ENCODE measurements around the gene DTX3. TPM values are rescaled to one million over a fixed set of nuclear protein-coding genes. Genes with fewer than 3 reads are reported as not detected.

DTX3 gene
- 16.1 to 21.0 TPM (median 17.8 TPM) in 5 replicates for total RNA-seq (2022; extraction: Qiagen RNA extraction)

GRCh38 chr12:57604454-57604991 is at the start of gene DTX3:
Gene DTX3 (plus strand): TSS chr12:57604824. CDS start chr12:57606518, 1,694 bp downstream.

GRCh38 chr12:57590864-57591781 is 13.5 kb upstream of the DTX3 start, which contains the start of gene PIP4K2C:
Gene PIP4K2C (plus strand): TSS chr12:57591192. CDS start chr12:57591290, 98 bp downstream.

GRCh38 chr12:57611108-57611826 is 6.6 kb downstream of the DTX3 start, which contains the start of gene ARHGEF25:
Gene ARHGEF25 (plus strand): TSS chr12:57611435. CDS start chr12:57611895, 460 bp downstream.

GRCh38 chr12:57632958-57633840 is 28.6 kb downstream of the DTX3 start, which contains the start of gene B4GALNT1:
Gene B4GALNT1 (minus strand): TSS chr12:57633201. CDS start chr12:57632132, 1,069 bp downstream.

Other genes with a start within 250 kb of the DTX3 start
- gene R3HDM2, start 173.8 kb upstream of the DTX3 start, total RNA-seq (2022; extraction: Qiagen RNA extraction): 7.2 to 8.8 TPM (median 7.9 TPM) in 5 replicates
- gene INHBC, start 170.0 kb upstream of the DTX3 start, total RNA-seq (2022; extraction: Qiagen RNA extraction): not detected in 5 replicates
- 0.05 to 0.09 TPM in 2 of 5 replicates, not detected in the others for gene INHBE, start 149.5 kb upstream of the DTX3 start, total RNA-seq (2022; extraction: Qiagen RNA extraction)
- 5.7 to 7.0 TPM (median 6.5 TPM) in 5 replicates for gene GLI1, start 145.0 kb upstream of the DTX3 start, total RNA-seq (2022; extraction: Qiagen RNA extraction)
- gene ARHGAP9, start 125.0 kb upstream of the DTX3 start, total RNA-seq (2022; extraction: Qiagen RNA extraction): 0.19 to 0.83 TPM (median 0.35 TPM) in 5 replicates
- 137 to 249 TPM (median 138 TPM) in 5 replicates for gene MARS1, start 116.8 kb upstream of the DTX3 start, total RNA-seq (2022; extraction: Qiagen RNA extraction)
- 27.8 to 30.1 TPM (median 28.8 TPM) in 5 replicates for gene DDIT3, start 84.3 kb upstream of the DTX3 start, total RNA-seq (2022; extraction: Qiagen RNA extraction)
- 19.4 to 27.6 TPM (median 26.6 TPM) in 5 replicates for gene MBD6, start 82.0 kb upstream of the DTX3 start, total RNA-seq (2022; extraction: Qiagen RNA extraction)
- 117 to 160 TPM (median 118 TPM) in 5 replicates for gene DCTN2, start 57.6 kb upstream of the DTX3 start, total RNA-seq (2022; extraction: Qiagen RNA extraction)
- 0.13 to 0.29 TPM (median 0.20 TPM) in 5 replicates for gene KIF5A, start 54.8 kb upstream of the DTX3 start, total RNA-seq (2022; extraction: Qiagen RNA extraction)
- 38.3 to 48.9 TPM (median 42.1 TPM) in 5 replicates for gene PIP4K2C, start 13.6 kb upstream of the DTX3 start, total RNA-seq (2022; extraction: Qiagen RNA extraction)
- gene ARHGEF25, start 6.6 kb downstream of the DTX3 start, total RNA-seq (2022; extraction: Qiagen RNA extraction): 4.4 to 5.9 TPM (median 5.3 TPM) in 5 replicates
- gene B4GALNT1, start 28.4 kb downstream of the DTX3 start, total RNA-seq (2022; extraction: Qiagen RNA extraction): 30.6 to 47.9 TPM (median 44.0 TPM) in 5 replicates
- gene OS9, start 89.3 kb downstream of the DTX3 start, total RNA-seq (2022; extraction: Qiagen RNA extraction): 113 to 119 TPM (median 115 TPM) in 5 replicates
- 0.08 to 0.23 TPM (median 0.14 TPM) in 5 replicates for gene AGAP2, start 133.9 kb downstream of the DTX3 start, total RNA-seq (2022; extraction: Qiagen RNA extraction)
- gene TSPAN31, start 140.2 kb downstream of the DTX3 start, total RNA-seq (2022; extraction: Qiagen RNA extraction): 15.2 to 21.0 TPM (median 16.4 TPM) in 5 replicates
- gene CDK4, start 147.5 kb downstream of the DTX3 start, total RNA-seq (2022; extraction: Qiagen RNA extraction): 237 to 273 TPM (median 248 TPM) in 5 replicates
- gene MARCHF9, start 150.3 kb downstream of the DTX3 start, total RNA-seq (2022; extraction: Qiagen RNA extraction): 6.9 to 8.7 TPM (median 7.3 TPM) in 5 replicates
- 1.5 to 2.8 TPM (median 1.7 TPM) in 5 replicates for gene CYP27B1, start 162.3 kb downstream of the DTX3 start, total RNA-seq (2022; extraction: Qiagen RNA extraction)
- gene METTL1, start 167.3 kb downstream of the DTX3 start, total RNA-seq (2022; extraction: Qiagen RNA extraction): 47.6 to 55.6 TPM (median 52.6 TPM) in 5 replicates
- gene EEF1AKMT3, start 167.8 kb downstream of the DTX3 start, total RNA-seq (2022; extraction: Qiagen RNA extraction): 4.8 to 5.7 TPM (median 5.6 TPM) in 5 replicates
- 66.3 to 77.2 TPM (median 75.5 TPM) in 5 replicates for gene TSFM, start 178.0 kb downstream of the DTX3 start, total RNA-seq (2022; extraction: Qiagen RNA extraction)
- gene AVIL, start 213.9 kb downstream of the DTX3 start, total RNA-seq (2022; extraction: Qiagen RNA extraction): 0.38 to 0.92 TPM (median 0.54 TPM) in 5 replicates
- gene CTDSP2, start 241.9 kb downstream of the DTX3 start, total RNA-seq (2022; extraction: Qiagen RNA extraction): 42.7 to 57.2 TPM (median 51.1 TPM) in 5 replicates

Measured in A549 treated with Mapracorat at 1 μM for 4 hours (cell line).